Measurements from ENCODE around the gene MDGA2.

DNA sequence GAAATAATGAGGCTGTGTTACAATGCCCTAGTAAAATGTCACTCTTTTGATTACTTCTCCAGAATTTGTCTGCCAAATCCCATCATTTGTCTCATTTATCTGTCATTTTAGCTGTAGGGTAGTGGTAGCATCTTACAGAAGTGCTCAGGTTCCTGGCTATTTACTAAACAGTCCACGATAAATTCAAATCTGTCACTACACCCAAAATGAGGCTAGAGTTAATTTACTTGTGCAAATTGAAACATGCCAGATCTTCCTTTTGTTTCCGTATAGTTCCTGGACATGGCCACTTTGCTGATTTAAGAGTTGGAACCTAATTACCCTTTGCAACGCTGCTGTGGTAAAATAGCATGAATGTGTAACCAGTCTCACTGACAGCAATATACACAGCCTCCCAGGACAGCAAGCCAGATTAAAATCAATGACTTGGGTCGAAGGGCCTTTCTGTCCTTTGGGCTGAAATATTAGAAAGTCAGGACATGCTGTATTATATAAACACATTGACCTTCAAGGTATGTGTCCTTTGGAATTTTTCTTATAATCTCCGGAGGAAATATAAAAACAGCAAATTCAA is 485.4 kb downstream of the MDGA2 start:
- TF ChIP-seq POLR2AphosphoS5 (IDR thresholded peaks at IDR 0.05; ENCODE audit: low read depth, low read length) (no peak), TAF1 (IDR thresholded peaks at IDR 0.05; ENCODE audit: borderline replicate concordance, low read depth, low read length) (no peak), POLR2A (IDR thresholded peaks at IDR 0.05; ENCODE audit: low read depth, low read length) (no peak)
